Esophagus muscularis mucosa (tissue), 4 donors: ENCODE results near the gene GFOD1. TPM values are rescaled to one million over a fixed set of nuclear protein-coding genes. Genes with fewer than 3 reads are reported as not detected.
A peak's percentile ranks its signal among the peaks of the same experiment; 100 is the strongest.

Experiments used
- DNase-seq: peaks from one replicate; pipeline ENCODE4 v3.0.0-alpha.2; 2017; ENCODE audit errors: extremely low spot score
- H3K27ac ChIP-seq, 4 donors: fragments of 200-600 bp; sonication (generic); replicated peaks in 1 of 4; 1 replicate in 3 of 4; 2 replicates in 1 of 4; pipeline ENCODE4 v1.5.1; 2016 to 2019; ENCODE audit warnings: mild to moderate bottlenecking in 1 of 4
- H3K27me3 ChIP-seq, 4 donors: fragments of 200-600 bp; sonication (generic); one replicate each; pipeline versions ENCODE4 v1.5.1 to v1.6.0; 2016 to 2019
- H3K36me3 ChIP-seq, 4 donors: fragments of 200-600 bp; sonication (generic); one replicate each; pipeline ENCODE4 v1.5.1; 2016 to 2019
- H3K4me1 ChIP-seq, 4 donors: fragments of 200-600 bp; sonication (generic); one replicate each; pipeline ENCODE4 v1.5.1; 2016 to 2019
- H3K4me3 ChIP-seq, 4 donors: fragments of 200-600 bp; sonication (generic); 1 replicate in 2 of 4; 2 replicates in 2 of 4; pipeline ENCODE4 v1.5.1; 2016 to 2019; ENCODE audit warnings: mild to moderate bottlenecking in 4 of 4, moderate library complexity in 1 of 4
- H3K9me3 ChIP-seq, 4 donors: fragments of 200-600 bp; sonication (generic); 1 replicate in 3 of 4; 2 replicates in 1 of 4; pipeline ENCODE4 v1.5.1; 2016 to 2019
- EP300 ChIP-seq: sonication (generic); formaldehyde crosslinking; IDR thresholded peaks from one replicate; pipeline ENCODE4 v1.6.1; 2017; ENCODE audit warnings: antibody characterized with exemption
- POLR2A ChIP-seq: fragments of 450-650 bp; IDR thresholded peaks from one replicate; pipeline ENCODE4 v1.6.1; 2017; ENCODE audit warnings: antibody characterized with exemption, moderate library complexity, mild to moderate bottlenecking, low read depth
- POLR2AphosphoS5 ChIP-seq, 2 donors: sonication (generic); formaldehyde crosslinking; IDR thresholded peaks; one replicate each; pipeline ENCODE4 v1.6.1; 2017; ENCODE audit warnings: antibody characterized with exemption in 2 of 2
- WGBS: methylation state at CpG from one replicate; pipeline ENCODE4 v1.1.5; 2018; 5-methylcytosine and 5-hydroxymethylcytosine counted together
- intact Hi-C: fragments of 100-400 bp; cut with DNase I; formaldehyde crosslinking; loops from one replicate; pipeline ENCODE4 v1.15.1; 2023
- total RNA-seq, 4 donors: library from RNA; depleted of rRNA; stranded (reverse); fragments of >200 nt; gene quantifications; one replicate each; pipeline versions ENCODE4 v1.1.0 to v1.2.1, GENCODE V29; 2016
- TF ChIP-seq, protein P1 (sequence below), 3 experiments: fragments of 200-600 bp in 2 of 3; fragments of 450-650 bp in 1 of 3; sonication (generic) in 2 of 3; IDR thresholded peaks; one replicate each; pipeline ENCODE4 v1.5.1; 2017 to 2019; ENCODE audit warnings: antibody characterized with exemption in 3 of 3, mild to moderate bottlenecking in 2 of 3, moderate library complexity in 1 of 3

Gene GFOD1
- total RNA-seq, 4 donors from 2014 or later, result 21.7 to 34.5 (median 25.8) TPM

DNA sequence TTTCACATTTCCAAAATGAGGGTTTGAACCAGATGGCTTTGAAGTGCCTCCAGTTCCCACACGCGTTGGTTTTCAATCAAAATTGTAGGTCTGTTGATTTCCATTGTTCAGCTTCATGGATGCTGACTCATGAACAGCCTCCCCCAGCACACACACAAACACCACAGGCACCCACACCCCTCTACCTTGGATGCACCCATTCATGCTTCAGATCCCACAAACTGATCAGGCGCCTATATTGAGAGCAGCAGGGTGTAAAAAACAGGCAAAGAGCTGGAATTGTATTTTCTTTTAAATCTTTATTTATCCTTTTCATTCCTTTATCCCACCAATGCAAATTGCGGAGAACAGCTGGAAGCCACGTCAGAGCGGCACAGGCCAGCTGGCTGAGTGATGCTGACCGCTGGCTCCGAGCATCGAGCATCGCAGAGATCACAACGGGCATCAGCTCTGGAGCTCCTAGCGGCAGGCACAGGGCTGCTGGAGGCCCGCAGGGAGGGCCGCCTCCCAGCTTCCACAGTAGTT is 129.8 kb downstream of the GFOD1 start:
- peaks cover 23 to 44% (median 26%) of the 10 kb centered on the region in 4 donors for H3K4me1 ChIP-seq
- WGBS, result 88% methylated on average over 14 of the region's 14 CpGs
- H3K36me3 ChIP-seq, result peaks cover 0 to 4% (median 0%) of the 10 kb centered on the region in 4 donors
- no peak overlapping the region for H3K4me3 ChIP-seq
- intact Hi-C loops, result no loop called here
- H3K9me3 ChIP-seq, result no peaks in the 10 kb centered on the region
- DNase-seq, result no peak
- H3K27ac ChIP-seq, result no peak overlapping the region
- TF ChIP-seq EP300, result no peak
- TF ChIP-seq, protein P1, sequence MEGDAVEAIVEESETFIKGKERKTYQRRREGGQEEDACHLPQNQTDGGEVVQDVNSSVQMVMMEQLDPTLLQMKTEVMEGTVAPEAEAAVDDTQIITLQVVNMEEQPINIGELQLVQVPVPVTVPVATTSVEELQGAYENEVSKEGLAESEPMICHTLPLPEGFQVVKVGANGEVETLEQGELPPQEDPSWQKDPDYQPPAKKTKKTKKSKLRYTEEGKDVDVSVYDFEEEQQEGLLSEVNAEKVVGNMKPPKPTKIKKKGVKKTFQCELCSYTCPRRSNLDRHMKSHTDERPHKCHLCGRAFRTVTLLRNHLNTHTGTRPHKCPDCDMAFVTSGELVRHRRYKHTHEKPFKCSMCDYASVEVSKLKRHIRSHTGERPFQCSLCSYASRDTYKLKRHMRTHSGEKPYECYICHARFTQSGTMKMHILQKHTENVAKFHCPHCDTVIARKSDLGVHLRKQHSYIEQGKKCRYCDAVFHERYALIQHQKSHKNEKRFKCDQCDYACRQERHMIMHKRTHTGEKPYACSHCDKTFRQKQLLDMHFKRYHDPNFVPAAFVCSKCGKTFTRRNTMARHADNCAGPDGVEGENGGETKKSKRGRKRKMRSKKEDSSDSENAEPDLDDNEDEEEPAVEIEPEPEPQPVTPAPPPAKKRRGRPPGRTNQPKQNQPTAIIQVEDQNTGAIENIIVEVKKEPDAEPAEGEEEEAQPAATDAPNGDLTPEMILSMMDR (IDR thresholded peaks at IDR 0.05), result no peak
- no peak for TF ChIP-seq POLR2AphosphoS5 (IDR thresholded peaks at IDR 0.05)
- no peak for TF ChIP-seq POLR2A
- no peaks in the 10 kb centered on the region for H3K27me3 ChIP-seq

DNA sequence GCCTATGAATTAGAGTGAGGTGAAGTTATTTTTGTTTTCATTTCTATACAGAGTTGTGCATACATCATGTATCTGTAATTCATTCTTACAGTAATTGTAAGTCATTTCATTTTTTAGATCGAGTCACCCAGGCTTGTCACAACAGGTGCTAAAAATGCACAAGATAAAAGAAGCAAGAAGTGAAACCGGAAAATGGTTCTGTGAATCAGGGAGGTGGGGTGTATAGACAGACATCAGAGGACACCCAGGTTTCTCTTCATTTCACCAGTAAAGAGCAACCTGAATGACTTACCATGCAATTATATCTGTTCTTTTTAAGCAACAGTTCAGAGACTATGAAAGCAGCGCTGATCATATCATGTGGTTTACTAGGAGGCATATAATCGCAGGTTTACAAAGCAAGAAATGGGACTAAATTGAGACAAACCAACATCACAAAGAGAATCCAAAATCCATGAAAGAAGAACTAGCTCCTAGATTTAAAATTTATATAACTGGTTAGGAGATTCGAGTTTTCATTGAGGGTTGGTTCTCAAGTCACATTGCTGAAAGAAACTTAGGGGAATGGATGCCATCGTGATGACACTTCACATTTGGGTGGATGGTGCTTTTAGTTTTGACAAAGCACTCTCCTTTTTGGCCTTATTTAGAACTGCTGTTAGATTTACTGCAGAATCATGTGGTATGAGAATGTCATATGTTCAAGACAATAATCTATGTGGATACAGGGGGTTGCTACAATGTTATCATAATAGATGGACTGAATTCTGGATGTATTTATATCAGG is 131.2 kb downstream of the GFOD1 start:
- 70% methylated on average over 6 of the region's 6 CpGs for WGBS
- Histone ChIP-seq H3K27me3 (no peaks in the 10 kb centered on the region), H3K9me3 (no peaks in the 10 kb centered on the region), H3K4me1 (peaks cover 23 to 40% (median 26%) of the 10 kb centered on the region in 4 donors), H3K27ac (peak overlapping the region in 2 of 4 donors; percentile 18 to 52), H3K36me3 (peaks cover 0 to 4% (median 0%) of the 10 kb centered on the region in 4 donors), H3K4me3 (no peak overlapping the region)
- no peak for DNase-seq
- TF ChIP-seq POLR2A (no peak), POLR2AphosphoS5 (IDR thresholded peaks at IDR 0.05) (no peak), EP300 (no peak)
- TF ChIP-seq, protein P1 (IDR thresholded peaks at IDR 0.05), result no peak
- intact Hi-C loops, result no loop called here

DNA sequence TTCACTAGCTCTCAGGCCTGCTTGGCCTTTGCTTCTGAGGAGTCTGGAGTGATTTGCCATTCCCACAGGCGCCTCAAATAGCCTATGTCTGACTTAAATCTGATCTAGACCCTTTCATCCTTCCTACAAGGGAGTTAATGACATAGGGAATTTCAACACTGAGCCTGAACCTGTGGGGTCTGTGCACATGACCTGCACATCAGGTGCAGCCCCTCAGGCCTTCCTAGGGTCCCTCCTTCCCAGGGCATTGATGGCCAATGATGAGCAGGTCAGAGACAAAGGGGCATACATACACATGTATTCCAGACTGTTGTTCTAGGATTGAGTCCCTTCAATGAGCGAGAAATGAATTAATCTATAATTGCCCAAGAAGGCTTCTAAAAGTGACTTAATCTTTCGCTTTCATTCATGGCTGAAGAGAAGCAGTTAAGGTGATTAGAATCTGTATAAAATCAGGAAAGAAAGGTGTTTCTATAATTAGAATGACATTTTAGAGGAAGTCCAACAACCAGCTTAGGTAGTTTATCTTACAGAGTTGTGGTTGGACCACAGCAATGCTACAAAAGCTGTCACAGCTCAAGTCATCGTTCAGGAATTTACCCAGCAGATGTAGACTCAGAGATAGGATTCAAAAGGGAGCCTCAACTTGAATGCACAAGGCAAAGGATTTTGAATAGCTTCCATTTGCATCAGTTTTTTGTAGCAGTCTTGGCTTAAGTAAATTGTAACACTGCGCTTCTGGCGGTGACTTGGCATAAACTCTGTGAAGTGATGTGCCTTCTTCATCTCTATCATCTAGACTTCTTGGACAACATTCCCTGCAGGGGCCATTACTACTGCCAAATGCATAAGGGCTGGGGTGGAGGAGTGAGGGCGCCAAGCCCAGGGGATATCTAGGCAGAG is 132.1 kb downstream of the GFOD1 start:
- 60% methylated on average over 7 of the region's 7 CpGs for WGBS
- peaks cover 21 to 33% (median 24%) of the 10 kb centered on the region in 4 donors for H3K4me1 ChIP-seq
- peak overlapping the region; percentile 13 to 54 (median 44) for H3K27ac ChIP-seq
- peaks cover 0 to 4% (median 0%) of the 10 kb centered on the region in 4 donors for H3K36me3 ChIP-seq
- no peak overlapping the region for H3K4me3 ChIP-seq
- H3K9me3 ChIP-seq, result no peaks in the 10 kb centered on the region
- intact Hi-C loops, result no loop called here
- no peak for DNase-seq
- H3K27me3 ChIP-seq, result no peaks in the 10 kb centered on the region
- TF ChIP-seq EP300, result no peak
- TF ChIP-seq POLR2A, result no peak
- TF ChIP-seq, protein P1 (IDR thresholded peaks at IDR 0.05), result no peak
- no peak for TF ChIP-seq POLR2AphosphoS5 (IDR thresholded peaks at IDR 0.05)

DNA sequence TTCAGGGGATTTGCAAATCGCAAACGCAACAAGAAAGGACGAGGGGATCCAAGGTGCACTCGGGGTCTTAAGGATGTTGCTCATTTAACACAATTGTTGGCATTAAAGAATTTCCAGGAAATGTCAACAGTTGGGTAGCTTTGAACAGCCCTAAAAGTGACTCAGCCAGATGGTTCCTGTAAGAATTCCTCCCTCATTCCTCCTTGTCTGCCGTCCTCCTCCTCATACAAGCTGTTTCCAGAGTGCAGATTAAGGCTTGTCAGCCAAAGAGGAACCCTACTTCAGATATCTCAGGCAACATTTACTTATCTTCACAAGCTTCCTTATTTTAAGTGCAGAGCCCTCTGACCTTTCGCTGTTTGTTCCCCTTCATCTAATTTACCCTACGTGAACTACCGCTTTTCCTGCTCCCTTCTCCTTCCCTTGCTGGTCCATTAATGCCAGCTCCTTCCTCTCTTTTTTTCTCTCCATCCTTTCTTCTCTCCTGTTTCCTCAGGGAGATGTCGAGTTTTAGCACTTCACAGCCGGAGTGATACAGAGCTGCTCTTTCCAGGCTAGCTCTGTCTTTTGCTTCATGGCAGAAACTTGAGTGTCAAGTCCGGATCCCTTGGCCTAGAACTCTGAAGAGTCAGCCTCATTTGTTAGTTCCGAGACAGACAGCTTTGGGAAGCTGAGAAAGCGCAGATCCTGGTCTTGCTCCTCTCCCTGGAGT is 132.9 kb downstream of the GFOD1 start:
- WGBS, result 61% methylated on average over 13 of the region's 13 CpGs
- peaks cover 17 to 26% (median 24%) of the 10 kb centered on the region in 4 donors for H3K4me1 ChIP-seq
- H3K9me3 ChIP-seq, result no peaks in the 10 kb centered on the region
- no peaks in the 10 kb centered on the region for H3K27me3 ChIP-seq
- TF ChIP-seq, protein P1 (IDR thresholded peaks at IDR 0.05), result no peak
- TF ChIP-seq POLR2AphosphoS5 (IDR thresholded peaks at IDR 0.05) (no peak), POLR2A (no peak)
- peak overlapping the region; percentile 13 to 54 (median 44) for H3K27ac ChIP-seq
- no peak overlapping the region for H3K4me3 ChIP-seq
- H3K36me3 ChIP-seq, result peaks cover 0 to 4% (median 0%) of the 10 kb centered on the region in 4 donors
- no peak for DNase-seq
- intact Hi-C loops, result no loop called here
